ENCODE results near the gene NLRP5. TPM values are rescaled to one million over a fixed set of nuclear protein-coding genes. Genes with fewer than 3 reads are reported as not detected.

The NLRP5 gene
- total and polyA plus RNA-seq, 2 of the 4 experiments (the other 2 are of a cell fraction), result not detected

DNA sequence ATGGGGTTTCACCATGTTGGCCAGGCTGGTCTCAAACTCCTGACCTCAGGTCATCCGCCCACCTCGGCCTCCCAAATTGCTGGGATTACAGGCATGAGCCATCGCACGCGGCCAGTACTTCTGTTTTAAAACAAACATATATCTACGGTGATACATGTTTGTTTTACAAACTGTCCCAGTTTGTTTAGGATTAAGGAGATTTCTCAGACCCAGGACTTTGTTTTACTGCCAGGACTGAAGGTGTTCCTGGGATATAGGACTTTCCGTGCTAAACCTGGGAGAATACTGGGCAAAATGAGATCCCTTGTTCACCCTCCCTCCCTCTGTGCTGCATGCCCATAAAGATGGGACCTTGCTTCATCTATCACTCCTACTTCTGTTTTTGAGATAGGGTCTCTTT lies 30.1 kb upstream of the NLRP5 start:
- Histone ChIP-seq H2AK5ac (ENCODE audit: low read depth, low read length) (no peak overlapping the region), H3K14ac (replicated peaks; ENCODE audit: low read depth, low read length) (no peak overlapping the region), H3K79me1 (ENCODE audit: low read depth in 1 of 2, low read length in 2 of 2) (no peaks in the 10 kb centered on the region), H3K4ac (ENCODE audit: low read depth, low read length) (no peak overlapping the region), H2BK5ac (ENCODE audit: low read depth, low read length, poor library complexity, severe bottlenecking) (no peak overlapping the region), H2BK120ac (ENCODE audit: low read depth, low read length) (no peak overlapping the region), H3K36me3 (ENCODE audit: control insufficient read depth, insufficient read depth, low read length) (no peaks in the 10 kb centered on the region), H2AFZ (replicated peaks; ENCODE audit: low read length, poor library complexity) (no peak overlapping the region), H3K27ac (ENCODE audit: insufficient read depth, low read length) (no peak overlapping the region), H4K8ac (ENCODE audit: low read depth in 2 of 2, low read length in 2 of 2) (no peak overlapping the region), H4K5ac (ENCODE audit: low read depth, low read length) (no peak overlapping the region), H3K9ac (ENCODE audit: low read depth, low read length) (no peak overlapping the region), H3K9me1 (ENCODE audit: insufficient read depth, low read length) (no peaks in the 10 kb centered on the region), H3K4me3 (ENCODE audit: insufficient read depth, low read depth, low read length) (no peak overlapping the region), H3K4me1 (ENCODE audit: control insufficient read depth, insufficient read depth, low read length) (no peaks in the 10 kb centered on the region), H4K91ac (ENCODE audit: insufficient read depth, low read depth, low read length) (no peak overlapping the region), H3K4me2 (ENCODE audit: low read depth, low read length) (no peak overlapping the region), H2BK20ac (ENCODE audit: low read depth, low read length) (no peak overlapping the region), H4K20me1 (ENCODE audit: insufficient read depth, low read length) (no peaks in the 10 kb centered on the region), H3K18ac (ENCODE audit: low read depth, low read length) (no peak overlapping the region), H3K56ac (ENCODE audit: extremely low read depth, insufficient read depth, low read length) (no peak overlapping the region), H2AK9ac (replicated peaks; ENCODE audit: low read depth, low read length, poor library complexity) (no peak overlapping the region), H3K23ac (ENCODE audit: low read depth, low read length) (no peak overlapping the region), H2BK15ac (ENCODE audit: low read depth, low read length) (no peak overlapping the region), H3K27me3 (ENCODE audit: control insufficient read depth, insufficient read depth, low read length) (no peaks in the 10 kb centered on the region), H3K9me3 (ENCODE audit: control insufficient read depth, insufficient read depth, low read length) (peaks cover 36% of the 10 kb centered on the region)
- WGBS, 2 experiments (ENCODE audit: extremely low coverage in 2 of 2, insufficient read length in 1 of 2), result no CpG with 5 or more reads among the region's 7 CpGs
- intact Hi-C loops (cut with micrococcal nuclease) (no loop called here), in situ Hi-C loops (cut with MboI; ENCODE audit: low sequenced_read_pairs) (no loop called here), dilution Hi-C loops (cut with HindIII; ENCODE audit: low sequenced_read_pairs, unreplicated experiment) (no loop called here)
- CTCF ChIA-PET, result no interaction called here
- DNase-seq (no peak), ATAC-seq (ENCODE audit: low read depth) (no peak)
- no TSS peak for BruUV-seq (replicated peaks)
- TF ChIP-seq, protein P1, sequence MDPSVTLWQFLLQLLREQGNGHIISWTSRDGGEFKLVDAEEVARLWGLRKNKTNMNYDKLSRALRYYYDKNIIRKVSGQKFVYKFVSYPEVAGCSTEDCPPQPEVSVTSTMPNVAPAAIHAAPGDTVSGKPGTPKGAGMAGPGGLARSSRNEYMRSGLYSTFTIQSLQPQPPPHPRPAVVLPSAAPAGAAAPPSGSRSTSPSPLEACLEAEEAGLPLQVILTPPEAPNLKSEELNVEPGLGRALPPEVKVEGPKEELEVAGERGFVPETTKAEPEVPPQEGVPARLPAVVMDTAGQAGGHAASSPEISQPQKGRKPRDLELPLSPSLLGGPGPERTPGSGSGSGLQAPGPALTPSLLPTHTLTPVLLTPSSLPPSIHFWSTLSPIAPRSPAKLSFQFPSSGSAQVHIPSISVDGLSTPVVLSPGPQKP (IDR thresholded peaks at IDR 0.05; ENCODE audit: borderline replicate concordance, low read depth, low read length), result no peak
- TF ChIP-seq, protein P2, sequence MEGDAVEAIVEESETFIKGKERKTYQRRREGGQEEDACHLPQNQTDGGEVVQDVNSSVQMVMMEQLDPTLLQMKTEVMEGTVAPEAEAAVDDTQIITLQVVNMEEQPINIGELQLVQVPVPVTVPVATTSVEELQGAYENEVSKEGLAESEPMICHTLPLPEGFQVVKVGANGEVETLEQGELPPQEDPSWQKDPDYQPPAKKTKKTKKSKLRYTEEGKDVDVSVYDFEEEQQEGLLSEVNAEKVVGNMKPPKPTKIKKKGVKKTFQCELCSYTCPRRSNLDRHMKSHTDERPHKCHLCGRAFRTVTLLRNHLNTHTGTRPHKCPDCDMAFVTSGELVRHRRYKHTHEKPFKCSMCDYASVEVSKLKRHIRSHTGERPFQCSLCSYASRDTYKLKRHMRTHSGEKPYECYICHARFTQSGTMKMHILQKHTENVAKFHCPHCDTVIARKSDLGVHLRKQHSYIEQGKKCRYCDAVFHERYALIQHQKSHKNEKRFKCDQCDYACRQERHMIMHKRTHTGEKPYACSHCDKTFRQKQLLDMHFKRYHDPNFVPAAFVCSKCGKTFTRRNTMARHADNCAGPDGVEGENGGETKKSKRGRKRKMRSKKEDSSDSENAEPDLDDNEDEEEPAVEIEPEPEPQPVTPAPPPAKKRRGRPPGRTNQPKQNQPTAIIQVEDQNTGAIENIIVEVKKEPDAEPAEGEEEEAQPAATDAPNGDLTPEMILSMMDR (conservative IDR thresholded peaks at IDR 0.05; ENCODE audit: low read depth, low read length), result no peak
- TF ChIP-seq POLR2A (IDR thresholded peaks at IDR 0.05; ENCODE audit: low read depth, low read length) (no peak), MAFK (IDR thresholded peaks at IDR 0.05; ENCODE audit: low read depth, low read length) (no peak), RAD21 (IDR thresholded peaks at IDR 0.05; ENCODE audit: low read length) (no peak), RCOR1 (IDR thresholded peaks at IDR 0.05; ENCODE audit: insufficient replicate concordance, low read length) (no peak), RFX5 (IDR thresholded peaks at IDR 0.05; ENCODE audit: low read depth, low read length) (no peak), BHLHE40 (IDR thresholded peaks at IDR 0.05; ENCODE audit: low read depth, low read length) (no peak)
- POLR2A ChIA-PET (ENCODE audit: unreplicated experiment), result no interaction called here
